Measurements from ENCODE around the gene URB1.

GRCh38 chr21:32349333-32349944 is 43.4 kb downstream of the URB1 start:
- TF ChIP-seq, protein P1, sequence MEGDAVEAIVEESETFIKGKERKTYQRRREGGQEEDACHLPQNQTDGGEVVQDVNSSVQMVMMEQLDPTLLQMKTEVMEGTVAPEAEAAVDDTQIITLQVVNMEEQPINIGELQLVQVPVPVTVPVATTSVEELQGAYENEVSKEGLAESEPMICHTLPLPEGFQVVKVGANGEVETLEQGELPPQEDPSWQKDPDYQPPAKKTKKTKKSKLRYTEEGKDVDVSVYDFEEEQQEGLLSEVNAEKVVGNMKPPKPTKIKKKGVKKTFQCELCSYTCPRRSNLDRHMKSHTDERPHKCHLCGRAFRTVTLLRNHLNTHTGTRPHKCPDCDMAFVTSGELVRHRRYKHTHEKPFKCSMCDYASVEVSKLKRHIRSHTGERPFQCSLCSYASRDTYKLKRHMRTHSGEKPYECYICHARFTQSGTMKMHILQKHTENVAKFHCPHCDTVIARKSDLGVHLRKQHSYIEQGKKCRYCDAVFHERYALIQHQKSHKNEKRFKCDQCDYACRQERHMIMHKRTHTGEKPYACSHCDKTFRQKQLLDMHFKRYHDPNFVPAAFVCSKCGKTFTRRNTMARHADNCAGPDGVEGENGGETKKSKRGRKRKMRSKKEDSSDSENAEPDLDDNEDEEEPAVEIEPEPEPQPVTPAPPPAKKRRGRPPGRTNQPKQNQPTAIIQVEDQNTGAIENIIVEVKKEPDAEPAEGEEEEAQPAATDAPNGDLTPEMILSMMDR (IDR thresholded peaks at IDR 0.05; ENCODE audit: low read depth, low read length): no peak
- TF ChIP-seq POLR2A (IDR thresholded peaks at IDR 0.05; ENCODE audit: extremely low read depth, insufficient read length) (no peak), MYC (IDR thresholded peaks at IDR 0.05; ENCODE audit: low read depth, low read length) (no peak), MAX (IDR thresholded peaks at IDR 0.05; ENCODE audit: low read depth, low read length) (no peak)

All from NB4 (cell line).